CD4-positive, alpha-beta memory T cell (primary cell): ENCODE results near the gene APMAP. TPM values are rescaled to one million over a fixed set of nuclear protein-coding genes. Genes with fewer than 3 reads are reported as not detected.

Experiments used
- CTCF ChIA-PET: fragments of 350-600 bp; sonication (Branson Sonifier 250); formaldehyde crosslinking; loops from one replicate; lab custom pipeline; 2021; ENCODE audit warnings: inconsistent platforms; ENCODE audit not compliant: partially characterized antibody; lab: Charles Lee
- POLR2A ChIA-PET: fragments of 350-600 bp; sonication (Branson Sonifier 250); formaldehyde crosslinking; loops from one replicate; lab custom pipeline; 2021; ENCODE audit not compliant: partially characterized antibody; lab: Charles Lee
- DNase-seq, 5 donors: peaks; one replicate each; pipeline versions ENCODE4 v3.0.0 to v3.0.0-alpha.2; 2020 to 2022; ENCODE audit warnings: mixed read lengths in 1 of 5
- H3K27ac ChIP-seq: one replicate; pipeline ENCODE4 v1.7.0; 2013; ENCODE audit warnings: low read depth, low read length
- H3K27me3 ChIP-seq: 2 replicates; pipeline ENCODE4 v1.7.0; 2013; ENCODE audit warnings: mild to moderate bottlenecking, low read length, moderate library complexity; ENCODE audit not compliant: insufficient read depth
- H3K36me3 ChIP-seq: 2 replicates; pipeline ENCODE4 v1.7.0; 2013; ENCODE audit warnings: mild to moderate bottlenecking, low read length, moderate library complexity; ENCODE audit not compliant: insufficient read depth
- H3K4me1 ChIP-seq: 2 replicates; pipeline ENCODE4 v1.7.0; 2013; ENCODE audit warnings: mild to moderate bottlenecking, low read length, moderate library complexity; ENCODE audit not compliant: insufficient read depth
- H3K4me3 ChIP-seq, 2 donors: one replicate each; pipeline ENCODE4 v1.7.0; 2013; ENCODE audit warnings: low read length in 2 of 2, mild to moderate bottlenecking in 1 of 2
- H3K9me3 ChIP-seq, 2 donors: one replicate each; pipeline ENCODE4 v1.7.0; 2013; ENCODE audit warnings: low read length in 2 of 2, control low read depth in 1 of 2; ENCODE audit not compliant: control insufficient read depth in 1 of 2
- H3K27ac Mint-ChIP-seq, 7 donors: one replicate each; pipeline ENCODE4 v1.8.0; 2020 to 2021; ENCODE audit warnings: mixed read lengths in 7 of 7, mild to moderate bottlenecking in 6 of 7, inconsistent platforms in 3 of 7, moderate library complexity in 3 of 7
- H3K27me3 Mint-ChIP-seq, 2 donors: one replicate each; pipeline ENCODE4 v1.8.0; 2020 to 2021; ENCODE audit warnings: mixed read lengths in 2 of 2
- H3K36me3 Mint-ChIP-seq, 2 donors: one replicate each; pipeline ENCODE4 v1.8.0; 2020 to 2021; ENCODE audit warnings: mixed read lengths in 2 of 2, inconsistent platforms in 1 of 2, mild to moderate bottlenecking in 1 of 2
- H3K4me1 Mint-ChIP-seq, 4 donors: one replicate each; pipeline ENCODE4 v1.8.0; 2020 to 2021; ENCODE audit warnings: mixed read lengths in 4 of 4, mild to moderate bottlenecking in 1 of 4
- H3K4me3 Mint-ChIP-seq, 8 donors: one replicate each; pipeline ENCODE4 v1.8.0; 2020 to 2021; ENCODE audit warnings: mixed read lengths in 8 of 8, mild to moderate bottlenecking in 7 of 8, moderate library complexity in 6 of 8, inconsistent platforms in 3 of 8
- H3K9me3 Mint-ChIP-seq, 8 donors: one replicate each; pipeline ENCODE4 v1.8.0; 2020 to 2021; ENCODE audit warnings: mixed read lengths in 8 of 8, mild to moderate bottlenecking in 5 of 8, inconsistent platforms in 3 of 8, moderate library complexity in 1 of 8
- intact Hi-C: fragments of 100-400 bp; cut with micrococcal nuclease; formaldehyde crosslinking; loops from one replicate; pipeline ENCODE4 v1.15.1; 2023
- polyA plus RNA-seq, 2 donors: library from polyadenylated mRNA; unstranded; fragments of 300-500 nt; fragmentation: Illumina TruSeq; gene quantifications; one replicate each; pipeline ENCODE4 v1.2.3, GENCODE V29; 2021
- total RNA-seq, 2 experiments: library from RNA; stranded (reverse); gene quantifications; one replicate each; pipeline ENCODE4 v1.2.3, GENCODE V29; 2021

APMAP gene
- total and polyA plus RNA-seq, 4 experiments from 2014 or later = 48.4 to 130 (median 60.4) TPM

DNA sequence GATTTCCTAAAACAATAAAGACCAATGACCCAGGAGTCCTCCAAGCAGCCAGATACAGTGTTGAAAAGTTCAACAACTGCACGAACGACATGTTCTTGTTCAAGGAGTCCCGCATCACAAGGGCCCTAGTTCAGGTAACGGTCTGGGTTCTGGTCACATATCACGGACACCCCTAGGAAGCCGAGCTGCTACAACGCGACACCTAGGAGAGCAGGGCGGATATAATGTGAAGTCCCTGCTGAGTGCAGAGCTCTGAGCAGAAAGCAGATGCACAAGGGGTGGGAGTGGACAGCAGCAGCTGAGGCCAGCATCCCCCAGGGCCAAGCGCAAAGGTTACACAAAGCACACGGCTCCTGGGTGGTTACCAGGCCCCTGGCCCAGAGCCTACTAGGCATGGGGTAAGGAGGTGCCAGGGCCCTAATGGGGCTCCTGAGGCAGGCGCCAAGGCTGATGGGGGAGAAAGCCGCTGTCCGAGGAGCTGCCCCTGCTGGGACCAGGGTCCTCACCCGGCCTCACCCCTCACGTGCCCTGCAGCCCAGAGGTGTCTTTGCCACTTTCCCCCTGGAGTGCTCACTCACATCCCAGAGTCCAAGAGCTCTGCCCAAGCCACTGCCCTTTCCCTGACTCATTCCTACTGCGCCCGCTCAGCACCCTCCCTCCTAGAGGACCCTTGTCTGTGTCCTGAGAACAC, 35.1 kb downstream of the APMAP start:
- POLR2A ChIA-PET = no interaction called here
- H3K36me3 Mint-ChIP-seq = peaks cover 11 to 54% of the 10 kb centered on the region in 2 donors

GRCh38 chr20:24956001-24956841, 36.3 kb downstream of the APMAP start:
- ChIA-PET CTCF (interaction anchor here (0.9 kb wide), 1 partner anchor 25 kb away, joined by 5 read pairs; no protein-coding TSS in a partner anchor), POLR2A (interaction anchor here (1.1 to 1.3 kb wide), 2 partner anchors 24 to 26 kb away, joined by 5 to 8 read pairs; no protein-coding TSS in a partner anchor)
- Histone ChIP-seq H3K9me3 (no peaks in the 10 kb centered on the region), H3K27me3 (no peaks in the 10 kb centered on the region), H3K4me1 (peaks cover 29% of the 10 kb centered on the region), H3K4me3 (no peak overlapping the region), H3K27ac (no peak overlapping the region), H3K36me3 (peaks cover 26% of the 10 kb centered on the region)
- H3K27me3 Mint-ChIP-seq = no peaks in the 10 kb centered on the region
- peak overlapping the region; percentile 15 to 83 (median 71) for H3K27ac Mint-ChIP-seq
- intact Hi-C loops = no loop called here
- peaks cover 23 to 54% (median 36%) of the 10 kb centered on the region in 4 donors for H3K4me1 Mint-ChIP-seq
- H3K9me3 Mint-ChIP-seq = no peaks in the 10 kb centered on the region
- peaks cover under 1 to 48% of the 10 kb centered on the region in 2 donors for H3K36me3 Mint-ChIP-seq
- no peak for DNase-seq
- peak overlapping the region in 1 of 8 donors; percentile 5 for H3K4me3 Mint-ChIP-seq

More for the DNA sequence above, 35.1 kb downstream of the APMAP start:
- H3K27me3 Mint-ChIP-seq = no peaks in the 10 kb centered on the region
- no peaks in the 10 kb centered on the region for H3K27me3 ChIP-seq
- H3K36me3 ChIP-seq = peaks cover 26% of the 10 kb centered on the region
- H3K4me3 ChIP-seq = no peak overlapping the region
- H3K9me3 ChIP-seq = no peaks in the 10 kb centered on the region
- no peaks in the 10 kb centered on the region for H3K9me3 Mint-ChIP-seq
- intact Hi-C loops = no loop called here
- H3K27ac ChIP-seq = no peak overlapping the region
- H3K4me1 ChIP-seq = peaks cover 41% of the 10 kb centered on the region
- H3K27ac Mint-ChIP-seq = peak overlapping the region in 6 of 7 donors; percentile 43 to 87 (median 69)
- peaks cover 17 to 55% (median 35%) of the 10 kb centered on the region in 4 donors for H3K4me1 Mint-ChIP-seq
- CTCF ChIA-PET = no interaction called here
- no peak for DNase-seq
- no peak overlapping the region for H3K4me3 Mint-ChIP-seq

GRCh38 chr20:24955045-24955444, 37.5 kb downstream of the APMAP start:
- Histone ChIP-seq H3K4me1 (peaks cover 30% of the 10 kb centered on the region), H3K36me3 (peaks cover 21% of the 10 kb centered on the region), H3K27ac (peak overlapping the region; percentile 38), H3K4me3 (no peak overlapping the region), H3K9me3 (no peaks in the 10 kb centered on the region), H3K27me3 (no peaks in the 10 kb centered on the region)
- H3K4me1 Mint-ChIP-seq = peaks cover 15 to 57% (median 35%) of the 10 kb centered on the region in 4 donors
- CTCF ChIA-PET = interaction anchor here (0.9 to 1.6 kb wide), 6 partner anchors 23 to 224 kb away, joined by 3 to 9 read pairs (median 5); no protein-coding TSS in a partner anchor
- POLR2A ChIA-PET = interaction anchor here (0.7 to 3.0 kb wide), 6 partner anchors 23 to 927 kb away, joined by 3 to 16 read pairs (median 4); partner anchors contain the start of genes ACSS1 and APMAP
- DNase-seq = peak in 4 of 5 donors; percentile 28 to 39 (median 32)
- H3K36me3 Mint-ChIP-seq = peaks cover 0 to 41% of the 10 kb centered on the region in 2 donors
- intact Hi-C loops = no loop called here
- H3K9me3 Mint-ChIP-seq = no peaks in the 10 kb centered on the region
- no peaks in the 10 kb centered on the region for H3K27me3 Mint-ChIP-seq
- H3K4me3 Mint-ChIP-seq = peak overlapping the region in 3 of 8 donors; percentile 42 to 68 (median 46)
- H3K27ac Mint-ChIP-seq = peak overlapping the region; percentile 56 to 90 (median 83)

DNA sequence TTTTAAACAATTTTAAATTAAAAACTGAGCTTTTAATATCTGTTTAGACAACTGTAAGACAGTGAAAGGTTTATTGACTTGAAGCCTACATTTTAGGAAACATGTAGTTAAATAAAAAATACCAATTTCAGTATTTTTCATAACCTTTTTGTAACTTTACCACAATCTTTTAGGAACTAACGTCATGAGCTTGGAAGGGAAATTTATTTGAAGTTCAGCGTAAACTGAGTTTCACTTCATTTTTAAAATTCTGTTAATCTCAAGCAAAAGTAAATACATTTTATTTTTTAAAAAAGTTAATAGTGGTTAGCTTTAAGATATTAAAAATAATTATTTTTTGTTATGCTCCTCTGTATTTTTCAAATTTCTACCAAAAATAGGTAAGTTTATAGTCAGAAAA, 38.0 kb downstream of the APMAP start:
- intact Hi-C loops = no loop called here
- H3K4me1 Mint-ChIP-seq = peaks cover 18 to 57% (median 40%) of the 10 kb centered on the region in 4 donors
- H3K27ac Mint-ChIP-seq = peak overlapping the region; percentile 58 to 90 (median 87)
- Histone ChIP-seq H3K27ac (peak overlapping the region; percentile 38), H3K9me3 (no peaks in the 10 kb centered on the region), H3K27me3 (no peaks in the 10 kb centered on the region), H3K4me3 (no peak overlapping the region), H3K4me1 (peaks cover 35% of the 10 kb centered on the region), H3K36me3 (peaks cover 17% of the 10 kb centered on the region)
- H3K36me3 Mint-ChIP-seq = peaks cover 0 to 39% of the 10 kb centered on the region in 2 donors
- no peak for DNase-seq
- ChIA-PET POLR2A (interaction anchor here (0.7 to 3.0 kb wide), 7 partner anchors 23 to 927 kb away, joined by 3 to 16 read pairs (median 4); partner anchors contain the start of genes ACSS1 and APMAP), CTCF (interaction anchor here (0.9 to 1.6 kb wide), 5 partner anchors 23 to 224 kb away, joined by 3 to 9 read pairs (median 5); no protein-coding TSS in a partner anchor)
- H3K9me3 Mint-ChIP-seq = no peaks in the 10 kb centered on the region
- H3K27me3 Mint-ChIP-seq = no peaks in the 10 kb centered on the region
- H3K4me3 Mint-ChIP-seq = peak overlapping the region in 2 of 8 donors; percentile 46 to 68

DNA sequence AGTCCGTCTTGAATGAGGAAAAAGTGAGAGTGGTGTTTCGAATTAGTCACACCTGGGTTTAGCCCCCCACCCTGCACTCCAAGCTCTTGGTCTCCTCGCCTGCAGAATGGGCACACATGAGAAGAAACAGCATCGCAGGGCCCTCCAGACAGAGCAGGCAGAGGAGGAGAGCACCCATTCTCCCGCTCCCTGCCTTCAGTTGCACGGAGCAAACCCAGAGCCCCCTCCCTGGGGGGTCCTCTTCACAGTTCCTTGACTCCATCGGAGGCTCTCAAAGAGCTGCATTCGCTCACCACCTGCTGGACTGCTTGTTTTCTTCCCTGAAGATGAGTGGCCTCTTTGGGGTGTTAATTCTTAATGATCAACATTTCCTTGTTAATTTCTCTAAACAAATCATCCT, 38.4 kb downstream of the APMAP start:
- peak overlapping the region; percentile 15 to 89 (median 72) for H3K27ac Mint-ChIP-seq
- CTCF ChIA-PET = interaction anchor here (0.9 to 1.6 kb wide), 5 partner anchors 22 to 225 kb away, joined by 3 to 9 read pairs (median 5); no protein-coding TSS in a partner anchor
- H3K36me3 ChIP-seq = peaks cover 14% of the 10 kb centered on the region
- H3K4me1 Mint-ChIP-seq = peaks cover 18 to 62% (median 43%) of the 10 kb centered on the region in 4 donors
- H3K27me3 ChIP-seq = no peaks in the 10 kb centered on the region
- no peaks in the 10 kb centered on the region for H3K9me3 ChIP-seq
- H3K27ac ChIP-seq = no peak overlapping the region
- intact Hi-C loops = no loop called here
- no peaks in the 10 kb centered on the region for H3K9me3 Mint-ChIP-seq
- H3K4me3 Mint-ChIP-seq = peak overlapping the region in 1 of 8 donors; percentile 43
- POLR2A ChIA-PET = interaction anchor here (0.7 to 3.0 kb wide), 4 partner anchors 36 to 901 kb away, joined by 3 to 16 read pairs (median 3); partner anchors contain the start of genes ACSS1 and APMAP
- H3K4me1 ChIP-seq = peaks cover 39% of the 10 kb centered on the region
- no peak for DNase-seq
- H3K27me3 Mint-ChIP-seq = no peaks in the 10 kb centered on the region
- no peak overlapping the region for H3K4me3 ChIP-seq
- peaks cover 0 to 36% of the 10 kb centered on the region in 2 donors for H3K36me3 Mint-ChIP-seq

- peak overlapping the region in 2 of 8 donors; percentile 33 to 43 for H3K4me3 Mint-ChIP-seq
- Histone ChIP-seq H3K27ac (peak overlapping the region; percentile 15), H3K4me3 (no peak overlapping the region), H3K36me3 (peaks cover 14% of the 10 kb centered on the region), H3K27me3 (no peaks in the 10 kb centered on the region), H3K4me1 (peaks cover 42% of the 10 kb centered on the region), H3K9me3 (no peaks in the 10 kb centered on the region)
- intact Hi-C loops = no loop called here
- peaks cover 21 to 66% (median 47%) of the 10 kb centered on the region in 4 donors for H3K4me1 Mint-ChIP-seq
- peak overlapping the region in 6 of 7 donors; percentile 61 to 89 (median 75) for H3K27ac Mint-ChIP-seq
- H3K27me3 Mint-ChIP-seq = no peaks in the 10 kb centered on the region
- no peak for DNase-seq
- H3K36me3 Mint-ChIP-seq = peaks cover 0 to 32% of the 10 kb centered on the region in 2 donors
- peaks cover 0 to 2% (median 0%) of the 10 kb centered on the region in 8 donors for H3K9me3 Mint-ChIP-seq
- ChIA-PET CTCF (interaction anchor here (1.5 to 1.6 kb wide), 2 partner anchors 35 to 225 kb away, joined by 4 to 7 read pairs; no protein-coding TSS in a partner anchor), POLR2A (interaction anchor here (1.1 to 3.0 kb wide), 2 partner anchors 22 to 104 kb away, joined by 5 to 16 read pairs; partner anchors contain the start of gene ACSS1)
Observed at GRCh38 chr20:24953621-24954133, 38.9 kb downstream of the APMAP start.
